ENCODE results near the gene KIAA0319L.

DNA sequence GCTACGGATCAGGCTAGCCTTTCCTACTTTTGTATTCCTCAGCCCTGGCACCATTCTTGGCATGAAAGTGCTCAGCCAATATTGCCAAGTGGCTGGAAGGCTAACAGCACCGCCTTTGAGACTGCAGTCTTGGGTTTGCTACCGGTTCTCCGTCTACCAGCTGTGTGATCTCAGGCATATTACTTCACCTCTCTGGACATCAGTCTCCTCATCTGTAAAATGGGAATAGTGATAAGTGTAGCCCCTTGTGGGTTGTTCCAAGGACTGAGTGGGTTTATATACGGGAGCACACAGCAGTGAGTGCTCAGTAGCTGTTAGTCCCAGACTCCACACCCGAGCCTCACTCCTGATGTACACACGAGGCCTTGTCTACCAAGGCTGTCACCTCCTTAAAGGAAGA is 29.6 kb upstream of the KIAA0319L start:
- TF ChIP-seq, protein P1, sequence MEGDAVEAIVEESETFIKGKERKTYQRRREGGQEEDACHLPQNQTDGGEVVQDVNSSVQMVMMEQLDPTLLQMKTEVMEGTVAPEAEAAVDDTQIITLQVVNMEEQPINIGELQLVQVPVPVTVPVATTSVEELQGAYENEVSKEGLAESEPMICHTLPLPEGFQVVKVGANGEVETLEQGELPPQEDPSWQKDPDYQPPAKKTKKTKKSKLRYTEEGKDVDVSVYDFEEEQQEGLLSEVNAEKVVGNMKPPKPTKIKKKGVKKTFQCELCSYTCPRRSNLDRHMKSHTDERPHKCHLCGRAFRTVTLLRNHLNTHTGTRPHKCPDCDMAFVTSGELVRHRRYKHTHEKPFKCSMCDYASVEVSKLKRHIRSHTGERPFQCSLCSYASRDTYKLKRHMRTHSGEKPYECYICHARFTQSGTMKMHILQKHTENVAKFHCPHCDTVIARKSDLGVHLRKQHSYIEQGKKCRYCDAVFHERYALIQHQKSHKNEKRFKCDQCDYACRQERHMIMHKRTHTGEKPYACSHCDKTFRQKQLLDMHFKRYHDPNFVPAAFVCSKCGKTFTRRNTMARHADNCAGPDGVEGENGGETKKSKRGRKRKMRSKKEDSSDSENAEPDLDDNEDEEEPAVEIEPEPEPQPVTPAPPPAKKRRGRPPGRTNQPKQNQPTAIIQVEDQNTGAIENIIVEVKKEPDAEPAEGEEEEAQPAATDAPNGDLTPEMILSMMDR (IDR thresholded peaks at IDR 0.05) = no peak
- no peak for TF ChIP-seq POLR2A (IDR thresholded peaks at IDR 0.05)

Data from stomach (tissue), 4 donors.